NCI-H524 (cell line): Measurements from ENCODE around the gene WAS.

Source experiments
- DNase-seq, 2 experiments: peaks; one replicate each; lab custom pipeline; 2025; lab: John Stamatoyannopoulos, UW

Gene WAS

GRCh38 chrX:48711929-48712505, 28.4 kb downstream of the WAS start:
- DNase-seq, result no peak

GRCh38 chrX:48713847-48714246, 30.2 kb downstream of the WAS start:
- DNase-seq, result no peak

- no peak for DNase-seq
Measured at GRCh38 chrX:48714573-48714972, 31.0 kb downstream of the WAS start.

GRCh38 chrX:48715072-48715471, 31.5 kb downstream of the WAS start:
- DNase-seq, result peak in 1 of 2 experiments; percentile 73

- no peak for DNase-seq
Measured at GRCh38 chrX:48715876-48716502, 32.4 kb downstream of the WAS start.

- DNase-seq, result no peak
Measured at GRCh38 chrX:48719958-48720357, 36.4 kb downstream of the WAS start.

- DNase-seq, result no peak
Measured at GRCh38 chrX:48720577-48721250, 37.1 kb downstream of the WAS start.

- DNase-seq, result no peak
Measured at GRCh38 chrX:48721916-48722315, 38.3 kb downstream of the WAS start.

- no peak for DNase-seq
Measured at GRCh38 chrX:48726596-48726995, 43.0 kb downstream of the WAS start.

- DNase-seq, result no peak
Measured at GRCh38 chrX:48728653-48729052, 45.1 kb downstream of the WAS start.

- no peak for DNase-seq
Measured at GRCh38 chrX:48736303-48736702, 52.7 kb downstream of the WAS start.

- no peak for DNase-seq
Measured at GRCh38 chrX:48736878-48737212, 53.2 kb downstream of the WAS start.

GRCh38 chrX:48737213-48737938, 53.8 kb downstream of the WAS start:
- DNase-seq, result peak; percentile 98 to 99

GRCh38 chrX:48737940-48738339, 54.3 kb downstream of the WAS start:
- DNase-seq, result peak in 1 of 2 experiments; percentile 14
